ENCODE data around the gene CPE.

Gene CPE

GRCh38 chr4:165437691-165438090 is 58.9 kb downstream of the CPE start:
- TF ChIP-seq SPI1 (IDR thresholded peaks at IDR 0.05; ENCODE audit: borderline replicate concordance, low read depth) = no peak
- TF ChIP-seq POLR2AphosphoS5 (IDR thresholded peaks at IDR 0.05; ENCODE audit: low read depth) = no peak
- TF ChIP-seq GABPA (IDR thresholded peaks at IDR 0.05; ENCODE audit: low read depth) = no peak
- no peak for TF ChIP-seq CTCF (IDR thresholded peaks at IDR 0.05; ENCODE audit: insufficient read depth, low read length)
- no peak for TF ChIP-seq REST (IDR thresholded peaks at IDR 0.05; ENCODE audit: insufficient replicate concordance, low read depth)
- Histone ChIP-seq H3K27ac (replicated peaks) (no peak overlapping the region), H3K27me3 (ENCODE audit: insufficient read depth, poor library complexity, severe bottlenecking) (peaks cover 2% of the 10 kb centered on the region), H3K4me3 (replicated peaks; ENCODE audit: insufficient read depth, low read length) (no peak overlapping the region)
- no peak for DNase-seq (ENCODE audit: low read depth in 1 of 2, low spot score in 1 of 2)

DNA sequence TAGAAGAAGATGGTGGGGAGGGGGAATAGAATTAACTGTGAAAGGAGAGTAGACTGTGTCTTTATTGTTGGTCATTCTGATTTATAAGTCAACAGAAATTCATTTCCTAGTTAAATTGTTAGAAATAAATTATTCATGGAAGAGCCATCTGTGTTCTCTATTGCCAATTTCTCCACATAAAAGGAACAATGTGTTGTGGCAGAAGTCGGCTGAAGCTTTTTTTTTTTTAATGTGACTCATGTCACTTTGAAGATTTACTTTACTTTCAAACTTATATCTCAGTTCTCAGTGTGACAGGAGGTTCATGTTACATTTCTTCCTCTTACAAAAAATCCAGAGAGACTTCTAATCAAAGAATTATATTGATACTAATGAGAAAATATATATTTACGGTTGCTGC is 60.5 kb downstream of the CPE start:
- peaks cover 2% of the 10 kb centered on the region for H3K27me3 ChIP-seq (ENCODE audit: insufficient read depth, poor library complexity, severe bottlenecking)
- DNase-seq (ENCODE audit: low read depth in 1 of 2, low spot score in 1 of 2) = no peak
- H3K4me3 ChIP-seq (replicated peaks; ENCODE audit: insufficient read depth, low read length) = no peak overlapping the region
- TF ChIP-seq CTCF (IDR thresholded peaks at IDR 0.05; ENCODE audit: insufficient read depth, low read length) (no peak), GABPA (IDR thresholded peaks at IDR 0.05; ENCODE audit: low read depth) (no peak), REST (IDR thresholded peaks at IDR 0.05; ENCODE audit: insufficient replicate concordance, low read depth) (no peak), POLR2AphosphoS5 (IDR thresholded peaks at IDR 0.05; ENCODE audit: low read depth) (no peak), SPI1 (IDR thresholded peaks at IDR 0.05; ENCODE audit: borderline replicate concordance, low read depth) (no peak)
- no peak overlapping the region for H3K27ac ChIP-seq (replicated peaks)

DNA sequence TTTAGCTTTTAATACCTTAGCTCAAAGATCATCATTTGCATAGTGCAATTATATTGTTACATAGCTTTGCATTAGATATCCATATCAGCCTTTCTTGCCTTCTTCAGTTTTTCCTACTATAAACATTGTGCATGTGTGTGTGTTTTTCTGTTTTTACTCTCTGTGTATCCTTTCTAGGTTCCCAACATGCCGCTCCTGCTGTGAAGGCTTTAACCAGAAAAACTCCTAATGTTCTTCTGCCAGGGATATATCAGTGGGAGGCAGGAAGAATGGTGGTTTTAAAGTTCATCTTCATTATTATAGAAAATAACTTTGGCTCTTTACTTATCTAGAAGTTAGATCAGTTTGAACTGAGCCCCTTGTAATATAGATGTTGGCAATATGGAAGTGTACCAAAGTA is 61.2 kb downstream of the CPE start:
- DNase-seq (ENCODE audit: low read depth in 1 of 2, low spot score in 1 of 2) = no peak
- TF ChIP-seq SPI1 (IDR thresholded peaks at IDR 0.05; ENCODE audit: borderline replicate concordance, low read depth) = no peak
- TF ChIP-seq CTCF (IDR thresholded peaks at IDR 0.05; ENCODE audit: insufficient read depth, low read length) = no peak
- no peak for TF ChIP-seq GABPA (IDR thresholded peaks at IDR 0.05; ENCODE audit: low read depth)
- TF ChIP-seq REST (IDR thresholded peaks at IDR 0.05; ENCODE audit: insufficient replicate concordance, low read depth) = no peak
- TF ChIP-seq POLR2AphosphoS5 (IDR thresholded peaks at IDR 0.05; ENCODE audit: low read depth) = no peak
- Histone ChIP-seq H3K27ac (replicated peaks) (no peak overlapping the region), H3K27me3 (ENCODE audit: insufficient read depth, poor library complexity, severe bottlenecking) (peaks cover 2% of the 10 kb centered on the region), H3K4me3 (replicated peaks; ENCODE audit: insufficient read depth, low read length) (no peak overlapping the region)

Data from HL-60 (cell line).